Fibroblast of the aortic adventitia (primary cell): ENCODE results near the gene GTSE1. TPM values are rescaled to one million over a fixed set of nuclear protein-coding genes. Genes with fewer than 3 reads are reported as not detected.
A peak's percentile ranks its signal among the peaks of the same experiment; 100 is the strongest.

ENCODE experiments used
- DNase-seq: peaks from one replicate; pipeline ENCODE4 v3.0.0-alpha.2; 2010; ENCODE audit warnings: low read depth
- H3K4me3 ChIP-seq: 2 replicates; pipeline ENCODE4 v1.5.1; 2011; ENCODE audit warnings: low read depth, mild to moderate bottlenecking, control low read depth, low read length, moderate library complexity
- CTCF ChIP-seq: IDR thresholded peaks from 2 replicates; pipeline ENCODE4 v1.5.1; 2011; ENCODE audit warnings: mild to moderate bottlenecking, low read length, control low read depth, inconsistent platforms; ENCODE audit not compliant: insufficient read depth
- total RNA-seq: library from RNA; depleted of rRNA; stranded (reverse); fragments of >200 nt; gene quantifications from 2 replicates; pipeline ENCODE4 v1.2.3, GENCODE V29; 2012; ENCODE audit warnings: low replicate concordance

Gene GTSE1
- total RNA-seq, 1 donor: 13.4 TPM

GRCh38 chr22:46366327-46366731 is 69.7 kb downstream of the GTSE1 start:
- TF ChIP-seq CTCF: no peak
- H3K4me3 ChIP-seq: no peak overlapping the region
- no peak for DNase-seq

- no peak overlapping the region for H3K4me3 ChIP-seq
- no peak for TF ChIP-seq CTCF
Measured at GRCh38 chr22:46366801-46367706, 70.4 kb downstream of the GTSE1 start.

GRCh38 chr22:46367707-46368191 is 71.1 kb downstream of the GTSE1 start:
- peak; percentile 90 for TF ChIP-seq CTCF
- peak; percentile 45 for DNase-seq
- no peak overlapping the region for H3K4me3 ChIP-seq

More at GRCh38 chr22:46366801-46367706, 70.4 kb downstream of the GTSE1 start:
- DNase-seq: no peak

- DNase-seq: no peak
- H3K4me3 ChIP-seq: no peak overlapping the region
- no peak for TF ChIP-seq CTCF
Measured at GRCh38 chr22:46368422-46368821, 71.8 kb downstream of the GTSE1 start.

- H3K4me3 ChIP-seq: no peak overlapping the region
- no peak for TF ChIP-seq CTCF
- DNase-seq: no peak
Measured at GRCh38 chr22:46368871-46369715, 72.4 kb downstream of the GTSE1 start.

- DNase-seq: no peak
- no peak for TF ChIP-seq CTCF
- no peak overlapping the region for H3K4me3 ChIP-seq
Measured at GRCh38 chr22:46369716-46370583, 73.3 kb downstream of the GTSE1 start.
